Measurements from ENCODE around the gene FAM76A.
A peak's percentile ranks its signal among the peaks of the same experiment; 100 is the strongest.

DNA sequence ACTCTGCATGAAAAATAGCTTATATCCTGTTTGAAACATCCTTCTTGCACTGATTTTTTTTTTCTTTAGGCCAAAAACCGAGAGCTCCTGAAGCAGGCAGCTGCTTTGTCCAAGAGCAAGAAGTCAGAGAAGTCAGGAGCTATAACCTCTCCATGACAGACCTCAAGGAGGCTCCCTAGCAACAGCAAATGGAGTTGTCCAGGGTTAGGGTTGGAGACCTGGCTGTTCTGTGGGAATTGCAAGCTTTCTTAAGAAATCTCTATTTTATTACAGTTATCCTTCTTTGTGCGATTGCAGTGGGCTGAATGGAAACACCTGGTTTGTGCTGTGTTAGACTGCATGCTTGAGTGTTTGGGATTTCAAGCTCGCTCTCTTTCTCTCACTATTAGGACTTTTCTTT is 34.7 kb downstream of the FAM76A start:
- TF ChIP-seq, protein P1, sequence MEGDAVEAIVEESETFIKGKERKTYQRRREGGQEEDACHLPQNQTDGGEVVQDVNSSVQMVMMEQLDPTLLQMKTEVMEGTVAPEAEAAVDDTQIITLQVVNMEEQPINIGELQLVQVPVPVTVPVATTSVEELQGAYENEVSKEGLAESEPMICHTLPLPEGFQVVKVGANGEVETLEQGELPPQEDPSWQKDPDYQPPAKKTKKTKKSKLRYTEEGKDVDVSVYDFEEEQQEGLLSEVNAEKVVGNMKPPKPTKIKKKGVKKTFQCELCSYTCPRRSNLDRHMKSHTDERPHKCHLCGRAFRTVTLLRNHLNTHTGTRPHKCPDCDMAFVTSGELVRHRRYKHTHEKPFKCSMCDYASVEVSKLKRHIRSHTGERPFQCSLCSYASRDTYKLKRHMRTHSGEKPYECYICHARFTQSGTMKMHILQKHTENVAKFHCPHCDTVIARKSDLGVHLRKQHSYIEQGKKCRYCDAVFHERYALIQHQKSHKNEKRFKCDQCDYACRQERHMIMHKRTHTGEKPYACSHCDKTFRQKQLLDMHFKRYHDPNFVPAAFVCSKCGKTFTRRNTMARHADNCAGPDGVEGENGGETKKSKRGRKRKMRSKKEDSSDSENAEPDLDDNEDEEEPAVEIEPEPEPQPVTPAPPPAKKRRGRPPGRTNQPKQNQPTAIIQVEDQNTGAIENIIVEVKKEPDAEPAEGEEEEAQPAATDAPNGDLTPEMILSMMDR (IDR thresholded peaks at IDR 0.05; ENCODE audit: poor library complexity), result peak; percentile 24
- no peak for TF ChIP-seq EZH2phosphoT487 (IDR thresholded peaks at IDR 0.05; ENCODE audit: low read depth, severe bottlenecking, unreplicated experiment)

All from hepatocyte (in vitro differentiated cells).